Nephron (organoid): ENCODE measurements around the gene PROC.
A peak's percentile ranks its signal among the peaks of the same experiment; 100 is the strongest.

ENCODE experiments used
- H3K27ac Mint-ChIP-seq, 3 experiments: 2 replicates each; pipeline ENCODE4 v1.8.0; 2020; ENCODE audit warnings: mixed read lengths in 3 of 3, mild to moderate bottlenecking in 2 of 3, moderate library complexity in 1 of 3
- H3K27me3 Mint-ChIP-seq: 2 replicates; pipeline ENCODE4 v1.8.0; 2021; ENCODE audit warnings: low read depth, mild to moderate bottlenecking, moderate library complexity, mixed read lengths
- H3K36me3 Mint-ChIP-seq: 2 replicates; pipeline ENCODE4 v1.8.0; 2020; ENCODE audit warnings: low read depth, mixed read lengths
- H3K4me1 Mint-ChIP-seq: 2 replicates; pipeline ENCODE4 v1.8.0; 2020; ENCODE audit warnings: mixed read lengths
- H3K4me3 Mint-ChIP-seq, 3 experiments: 2 replicates each; pipeline ENCODE4 v1.8.0; 2020; ENCODE audit warnings: mild to moderate bottlenecking in 3 of 3, mixed read lengths in 3 of 3, moderate library complexity in 2 of 3
- H3K9me3 Mint-ChIP-seq: 2 replicates; pipeline ENCODE4 v1.8.0; 2020; ENCODE audit warnings: mixed read lengths
- TF ChIP-seq, protein P1 (sequence below), 3 experiments: fragments of 200-600 bp; sonication (generic); IDR thresholded peaks; one replicate each; pipeline ENCODE4 v1.5.0; 2021; ENCODE audit warnings: antibody characterized with exemption in 3 of 3; ENCODE audit not compliant: unreplicated experiment in 3 of 3

The PROC gene

DNA sequence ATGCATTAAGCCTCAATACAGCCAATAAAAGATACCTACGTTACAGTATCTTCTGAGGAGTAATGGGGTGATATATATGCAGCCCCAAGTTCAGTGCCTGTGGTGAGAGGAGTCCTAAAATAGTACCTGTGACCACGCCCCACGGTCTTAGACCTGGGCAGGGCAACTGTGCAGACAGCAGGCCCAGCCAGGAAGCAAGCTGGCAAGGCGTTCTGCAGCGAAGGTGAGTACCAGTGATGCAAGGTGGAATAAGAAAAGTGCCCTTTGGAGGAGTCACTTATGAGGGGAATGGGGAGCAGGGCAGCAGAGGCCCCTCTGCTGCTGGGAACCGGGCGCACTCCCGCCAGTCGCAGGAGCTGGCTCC lies 17.7 kb upstream of the PROC start:
- Mint-ChIP-seq H3K4me3 (no peak overlapping the region), H3K9me3 (no peaks in the 10 kb centered on the region), H3K36me3 (no peaks in the 10 kb centered on the region), H3K27ac (no peak overlapping the region), H3K27me3 (no peaks in the 10 kb centered on the region), H3K4me1 (peaks cover 44% of the 10 kb centered on the region)
- TF ChIP-seq, protein P1, sequence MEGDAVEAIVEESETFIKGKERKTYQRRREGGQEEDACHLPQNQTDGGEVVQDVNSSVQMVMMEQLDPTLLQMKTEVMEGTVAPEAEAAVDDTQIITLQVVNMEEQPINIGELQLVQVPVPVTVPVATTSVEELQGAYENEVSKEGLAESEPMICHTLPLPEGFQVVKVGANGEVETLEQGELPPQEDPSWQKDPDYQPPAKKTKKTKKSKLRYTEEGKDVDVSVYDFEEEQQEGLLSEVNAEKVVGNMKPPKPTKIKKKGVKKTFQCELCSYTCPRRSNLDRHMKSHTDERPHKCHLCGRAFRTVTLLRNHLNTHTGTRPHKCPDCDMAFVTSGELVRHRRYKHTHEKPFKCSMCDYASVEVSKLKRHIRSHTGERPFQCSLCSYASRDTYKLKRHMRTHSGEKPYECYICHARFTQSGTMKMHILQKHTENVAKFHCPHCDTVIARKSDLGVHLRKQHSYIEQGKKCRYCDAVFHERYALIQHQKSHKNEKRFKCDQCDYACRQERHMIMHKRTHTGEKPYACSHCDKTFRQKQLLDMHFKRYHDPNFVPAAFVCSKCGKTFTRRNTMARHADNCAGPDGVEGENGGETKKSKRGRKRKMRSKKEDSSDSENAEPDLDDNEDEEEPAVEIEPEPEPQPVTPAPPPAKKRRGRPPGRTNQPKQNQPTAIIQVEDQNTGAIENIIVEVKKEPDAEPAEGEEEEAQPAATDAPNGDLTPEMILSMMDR (IDR thresholded peaks at IDR 0.05; ENCODE audit: unreplicated experiment in 3 of 3), result no peak

DNA sequence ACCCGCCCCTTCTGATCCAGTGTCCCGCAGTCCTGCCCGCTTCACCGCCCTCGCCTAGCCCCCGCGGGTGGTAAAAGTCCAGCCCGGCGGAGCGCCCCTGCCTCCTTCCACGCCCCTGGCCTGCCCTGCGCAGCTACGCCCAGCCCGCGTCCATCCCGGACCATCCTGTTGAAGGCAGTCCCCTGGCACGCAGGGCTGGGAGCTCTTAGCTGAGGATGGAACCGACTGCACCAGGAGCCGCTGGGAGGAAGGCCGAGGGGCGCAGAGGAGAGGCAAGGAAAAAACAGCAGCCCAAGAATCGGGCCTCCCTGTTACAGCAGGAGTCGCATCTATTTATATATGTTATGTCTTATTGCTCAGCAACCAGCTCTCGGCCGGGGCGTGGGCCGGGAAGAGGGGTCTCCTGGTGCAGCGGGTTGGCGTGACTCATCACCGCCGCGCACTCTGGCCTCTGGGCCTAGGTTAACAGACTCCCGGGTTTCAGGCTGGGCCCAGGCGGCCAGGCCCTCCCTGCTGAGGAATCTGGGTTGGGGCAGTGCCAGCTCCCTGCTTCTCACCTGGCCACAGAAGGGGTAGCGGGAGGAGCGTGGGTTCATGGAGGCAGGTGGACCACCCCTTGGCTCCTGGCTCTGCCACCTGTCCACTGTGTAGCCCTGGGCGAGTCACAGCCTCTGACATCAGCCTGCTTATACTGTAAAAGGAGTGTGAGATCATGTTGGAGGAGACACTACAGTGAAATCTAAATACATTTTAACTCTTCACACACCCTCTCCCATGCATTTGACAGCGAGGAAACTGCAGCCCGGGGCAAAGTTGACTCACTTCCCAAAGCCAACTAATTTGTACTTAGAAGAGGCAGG lies 17.1 kb upstream of the PROC start:
- H3K27ac Mint-ChIP-seq, result no peak overlapping the region
- no peaks in the 10 kb centered on the region for H3K36me3 Mint-ChIP-seq
- H3K27me3 Mint-ChIP-seq, result no peaks in the 10 kb centered on the region
- no peaks in the 10 kb centered on the region for H3K9me3 Mint-ChIP-seq
- peaks cover 45% of the 10 kb centered on the region for H3K4me1 Mint-ChIP-seq
- TF ChIP-seq, protein P1 (IDR thresholded peaks at IDR 0.05; ENCODE audit: unreplicated experiment in 3 of 3), result no peak
- H3K4me3 Mint-ChIP-seq, result no peak overlapping the region

DNA sequence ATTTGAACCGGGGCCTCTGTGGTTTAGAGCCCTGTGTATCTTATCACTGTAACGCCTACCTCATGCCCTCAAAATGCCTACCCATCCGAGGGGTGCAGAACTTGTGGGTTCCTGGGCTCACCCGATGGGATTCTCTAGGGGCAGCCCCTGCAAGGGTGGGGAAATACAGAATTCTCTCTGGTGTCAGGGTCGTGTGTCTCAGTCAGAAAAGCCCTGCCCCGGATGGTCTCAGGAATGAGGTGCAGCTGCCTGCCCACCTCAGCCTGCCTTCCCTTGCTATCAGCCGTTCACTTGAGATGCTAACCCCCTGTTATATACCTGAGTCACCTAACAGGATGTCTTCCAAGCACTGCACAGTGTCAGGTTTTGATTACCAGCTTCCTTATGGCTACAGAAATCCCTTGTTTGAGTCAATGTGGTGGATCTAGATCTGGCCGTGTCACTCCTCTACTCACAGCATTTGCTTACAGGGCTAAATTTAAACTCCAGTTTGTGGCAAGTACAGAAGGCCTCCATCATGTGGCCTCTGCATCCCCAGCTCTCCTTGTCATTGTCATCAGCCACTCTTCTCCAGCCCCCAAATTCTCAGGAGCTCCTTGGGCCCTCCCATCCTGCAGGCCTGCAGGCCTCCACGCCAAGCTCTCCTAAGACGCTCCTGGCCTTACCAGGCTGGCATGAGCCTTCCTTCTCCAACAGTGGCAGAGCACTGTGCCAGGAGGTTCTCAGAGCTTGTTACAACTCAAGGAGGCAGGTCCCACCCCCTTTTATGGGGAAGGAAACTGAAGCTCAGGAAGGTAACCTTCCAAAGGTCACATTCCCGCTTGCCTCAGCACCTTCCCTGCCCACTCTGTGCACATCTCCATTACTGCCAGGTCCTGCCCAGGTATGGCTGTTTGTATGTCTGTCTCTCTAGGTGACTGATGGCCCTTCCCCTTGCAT lies 16.2 kb upstream of the PROC start:
- TF ChIP-seq, protein P1 (IDR thresholded peaks at IDR 0.05; ENCODE audit: unreplicated experiment in 3 of 3), result no peak
- Mint-ChIP-seq H3K9me3 (no peaks in the 10 kb centered on the region), H3K4me1 (peaks cover 45% of the 10 kb centered on the region), H3K36me3 (no peaks in the 10 kb centered on the region), H3K4me3 (no peak overlapping the region), H3K27ac (peak overlapping the region in 2 of 3 experiments; percentile 31 to 64), H3K27me3 (no peaks in the 10 kb centered on the region)

DNA sequence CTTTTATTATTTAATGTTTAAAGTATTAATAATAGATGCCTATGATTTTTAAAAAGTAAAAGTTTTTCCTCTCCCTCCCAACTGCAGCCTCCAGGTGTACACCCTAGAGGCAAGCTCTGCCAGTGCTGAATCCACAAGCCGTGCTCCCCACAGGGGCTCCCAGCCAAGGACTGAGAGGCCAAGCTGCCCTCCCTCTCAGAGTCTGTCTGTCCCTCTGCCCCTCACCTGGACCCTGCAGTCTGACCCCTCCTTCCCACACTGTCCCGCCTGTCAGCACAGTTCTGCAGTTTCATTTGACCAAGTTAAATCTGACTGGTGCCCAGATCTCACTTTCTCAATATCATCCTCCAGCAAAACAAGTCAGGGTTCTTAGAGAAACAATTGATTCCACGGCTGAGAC lies 14.8 kb upstream of the PROC start:
- Mint-ChIP-seq H3K36me3 (no peaks in the 10 kb centered on the region), H3K9me3 (no peaks in the 10 kb centered on the region), H3K4me3 (no peak overlapping the region), H3K4me1 (peaks cover 40% of the 10 kb centered on the region), H3K27ac (peak overlapping the region; percentile 3 to 53 (median 51)), H3K27me3 (no peaks in the 10 kb centered on the region)
- TF ChIP-seq, protein P1 (IDR thresholded peaks at IDR 0.05; ENCODE audit: unreplicated experiment in 3 of 3), result no peak

DNA sequence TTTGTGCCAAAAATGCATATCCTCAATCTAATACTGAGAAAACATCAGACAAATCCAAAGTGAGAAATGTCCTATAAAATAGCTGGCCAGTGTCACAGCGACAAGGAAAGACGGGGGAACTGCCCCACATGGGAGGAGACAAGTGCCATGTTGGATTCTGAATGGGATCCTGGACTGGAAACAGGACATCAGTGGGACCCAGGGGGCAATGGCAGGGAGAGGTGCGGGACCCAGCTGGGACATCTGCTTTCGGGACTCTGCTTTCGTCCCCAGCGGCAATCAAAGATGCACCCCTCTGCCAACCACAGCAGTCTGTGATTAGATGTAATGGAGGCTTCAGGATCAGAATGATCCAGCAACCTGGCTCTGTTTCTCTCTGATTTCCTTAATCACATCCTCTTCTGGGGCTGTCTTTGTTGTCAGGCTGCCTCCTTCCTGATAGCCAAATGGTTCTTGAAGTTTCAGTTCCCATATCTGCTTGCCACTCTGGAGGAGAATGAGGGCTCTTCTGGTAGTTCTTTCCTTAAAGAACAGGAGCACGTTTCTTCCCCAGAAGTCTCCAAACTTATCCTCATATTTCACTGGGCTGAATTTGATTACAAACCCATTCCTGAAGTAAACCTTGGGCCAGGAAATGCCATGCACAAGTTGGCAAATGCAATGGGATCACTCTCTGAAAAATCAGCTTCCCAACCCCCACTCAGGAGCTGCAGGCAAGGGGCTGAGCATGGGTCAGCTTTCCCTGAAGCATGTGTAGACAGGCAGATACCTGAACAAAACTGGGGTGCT lies 13.6 kb upstream of the PROC start:
- H3K27ac Mint-ChIP-seq, result peak overlapping the region; percentile 53 to 85 (median 69)

More for the DNA sequence above, 13.6 kb upstream of the PROC start:
- TF ChIP-seq, protein P1 (IDR thresholded peaks at IDR 0.05; ENCODE audit: unreplicated experiment in 3 of 3), result no peak
- no peaks in the 10 kb centered on the region for H3K9me3 Mint-ChIP-seq
- H3K36me3 Mint-ChIP-seq, result no peaks in the 10 kb centered on the region
- H3K4me1 Mint-ChIP-seq, result peaks cover 39% of the 10 kb centered on the region
- H3K4me3 Mint-ChIP-seq, result no peak overlapping the region
- H3K27me3 Mint-ChIP-seq, result no peaks in the 10 kb centered on the region
